Measurements from ENCODE around the gene ITPR3.
"Not testable (repeated sequence)": the region's sequence is repeated elsewhere in the genome, so short reads cannot be mapped to it uniquely, and the experiment has no call there.

Gene ITPR3

GRCh38 chr6:33616113-33616512, 5.0 kb upstream of the ITPR3 start:
- DNase-seq: no peak

DNA sequence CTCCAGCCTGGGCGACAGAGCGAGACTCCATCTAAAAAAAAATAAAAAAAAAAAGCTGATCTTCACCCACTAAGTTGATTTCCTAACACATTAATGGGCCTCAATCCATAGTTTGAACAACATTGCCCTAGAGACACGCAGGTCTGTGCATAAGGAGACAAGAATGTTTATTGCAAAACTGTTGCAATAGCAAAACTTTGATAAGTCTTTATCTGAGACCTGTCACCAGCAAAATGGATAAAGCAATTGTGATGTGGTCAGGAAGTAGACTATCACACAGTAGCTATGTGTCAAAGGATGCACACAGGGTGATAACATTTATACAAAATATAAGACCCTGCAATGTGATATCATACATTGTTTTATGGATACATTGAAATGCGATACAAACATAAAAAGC, 4.2 kb upstream of the ITPR3 start:
- no peak for DNase-seq

- no peak for DNase-seq
Observed at GRCh38 chr6:33619166-33619840, 1.8 kb upstream of the ITPR3 start.

GRCh38 chr6:33620158-33620855, 815 bp upstream of the ITPR3 start:
- DNase-seq: no peak

- no peak for DNase-seq
Observed at GRCh38 chr6:33621711-33622388, 728 bp downstream of the ITPR3 start.

- no peak for DNase-seq
Observed at GRCh38 chr6:33622456-33623431, 1.6 kb downstream of the ITPR3 start.

- no peak for DNase-seq
Observed at GRCh38 chr6:33623895-33624381, 2.8 kb downstream of the ITPR3 start.

- DNase-seq: no peak
Observed at GRCh38 chr6:33624856-33625255, 3.7 kb downstream of the ITPR3 start.

- no peak for DNase-seq
Observed at GRCh38 chr6:33627876-33628275, 6.8 kb downstream of the ITPR3 start.

DNA sequence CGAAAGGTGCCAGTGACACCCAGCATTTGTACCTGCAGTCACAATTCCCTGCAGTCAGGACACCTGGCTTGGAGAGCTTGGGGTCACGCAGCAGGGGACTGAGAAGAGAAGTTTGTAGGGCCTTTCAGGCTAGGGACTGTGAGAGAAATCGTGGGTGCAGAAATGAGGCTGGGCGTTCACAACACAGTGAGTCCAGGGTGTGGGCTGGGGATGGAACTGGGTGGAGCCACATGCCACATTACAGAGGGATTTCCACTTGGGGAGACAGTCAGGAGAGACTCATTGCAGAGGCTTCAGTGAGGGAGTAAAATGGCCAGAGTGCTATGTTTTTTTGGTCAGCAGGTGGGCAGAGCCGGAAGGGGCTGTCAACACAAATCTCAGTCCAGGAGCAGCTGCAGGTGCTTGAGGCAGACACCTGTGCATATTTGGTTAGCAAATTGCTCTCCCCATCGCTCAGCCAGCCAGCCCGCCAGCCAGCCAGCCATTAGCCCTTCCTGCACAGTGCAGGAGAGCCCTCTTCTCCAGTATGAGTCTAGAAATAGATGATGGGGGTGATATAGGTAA, 7.4 kb downstream of the ITPR3 start:
- DNase-seq: peak; percentile 54

GRCh38 chr6:33630014-33630413, 8.9 kb downstream of the ITPR3 start:
- DNase-seq: no peak

DNA sequence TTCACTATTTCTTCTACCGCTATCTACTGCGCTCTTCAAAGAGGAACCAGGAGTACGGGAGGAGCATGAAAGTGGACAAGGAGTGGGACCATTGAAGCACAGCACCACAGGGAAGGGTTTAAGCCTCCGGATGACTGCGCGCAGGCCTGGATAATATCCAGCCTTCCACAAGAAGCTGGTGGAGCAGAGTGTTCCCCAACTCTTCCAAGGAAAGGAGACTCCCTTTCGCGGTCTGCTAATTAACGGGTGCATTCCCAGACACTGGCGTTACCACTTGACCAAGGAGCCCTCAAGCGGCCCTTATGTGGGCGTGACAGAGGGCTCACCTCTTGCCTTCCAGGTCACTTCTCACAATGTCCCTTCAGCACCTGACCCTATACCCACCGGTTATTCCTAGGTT, 10.4 kb downstream of the ITPR3 start:
- DNase-seq: not testable (repeated sequence)

DNA sequence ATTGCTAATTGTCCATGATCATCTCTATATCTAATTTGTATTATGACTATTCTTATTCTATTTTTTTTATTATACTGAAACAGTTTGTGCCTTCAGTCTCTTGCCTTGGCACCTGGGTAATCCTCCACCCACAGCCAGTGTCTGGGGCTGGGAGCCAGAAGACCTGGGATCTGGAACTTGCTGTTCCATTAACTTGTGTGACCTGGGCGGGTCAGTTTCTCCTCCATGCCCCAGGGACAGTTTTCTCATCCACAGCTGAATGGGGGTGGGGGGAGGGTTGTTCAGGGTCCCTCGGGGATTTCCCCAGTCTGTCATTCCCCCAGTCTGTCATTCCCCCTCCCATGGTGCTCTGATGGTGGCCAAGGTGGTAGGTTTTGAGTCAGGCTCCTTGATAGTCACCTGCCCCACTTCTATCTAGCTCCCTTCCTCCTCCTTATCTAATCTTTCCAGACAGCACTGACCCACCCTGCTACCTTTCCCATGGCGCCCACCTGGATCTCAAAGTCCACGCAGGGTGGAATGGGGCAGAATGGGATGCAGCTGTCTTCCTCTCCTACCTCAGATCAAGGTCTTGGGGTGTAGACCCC, 10.9 kb downstream of the ITPR3 start:
- no peak for DNase-seq

GRCh38 chr6:33632558-33633039, 11.5 kb downstream of the ITPR3 start:
- no peak for DNase-seq

- no peak for DNase-seq
Observed at GRCh38 chr6:33633084-33633461, 12.0 kb downstream of the ITPR3 start.

GRCh38 chr6:33633462-33634158, 12.5 kb downstream of the ITPR3 start:
- DNase-seq: no peak

GRCh38 chr6:33634161-33634727, 13.1 kb downstream of the ITPR3 start:
- DNase-seq: no peak

DNA sequence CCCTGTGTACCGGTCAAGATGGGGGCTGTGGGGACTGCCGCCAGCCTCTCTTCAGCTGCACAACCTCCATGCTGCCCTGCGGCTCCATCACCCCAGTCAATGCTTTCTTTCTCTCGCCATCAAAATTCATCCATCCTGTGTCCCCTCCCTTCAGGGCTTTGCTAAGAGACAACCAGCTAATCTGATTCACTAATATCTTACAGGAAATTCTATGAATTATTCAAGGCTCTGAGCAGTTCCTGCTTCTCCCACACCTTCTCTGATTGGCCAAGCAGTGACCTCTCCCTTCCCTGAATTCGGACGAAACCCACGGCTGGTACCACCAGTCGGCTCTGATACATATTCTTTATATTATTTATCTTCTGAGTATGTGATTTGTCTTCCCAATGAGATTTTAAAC, 13.8 kb downstream of the ITPR3 start:
- no peak for DNase-seq

- DNase-seq: no peak
Observed at GRCh38 chr6:33636655-33637054, 15.5 kb downstream of the ITPR3 start.

DNA sequence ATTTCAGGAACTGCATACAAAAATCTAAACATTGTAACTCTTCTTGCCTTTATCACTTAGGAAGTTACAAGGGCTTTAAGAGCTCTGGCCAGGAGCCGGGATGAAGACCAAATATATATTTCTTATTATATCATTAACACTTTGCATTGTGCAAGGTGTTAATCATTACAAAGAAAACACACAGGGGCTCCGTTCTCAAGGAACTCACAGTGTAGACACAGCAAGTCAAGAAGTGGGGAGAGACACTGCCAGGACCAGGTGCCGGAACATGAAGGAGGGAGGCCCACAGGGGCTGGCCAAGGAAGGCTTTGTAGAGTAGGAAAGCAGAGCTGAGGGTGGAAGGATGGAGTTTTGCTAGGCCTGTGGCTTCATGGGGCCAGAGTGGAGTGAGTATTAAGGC, 17.4 kb downstream of the ITPR3 start:
- DNase-seq: no peak

DNA sequence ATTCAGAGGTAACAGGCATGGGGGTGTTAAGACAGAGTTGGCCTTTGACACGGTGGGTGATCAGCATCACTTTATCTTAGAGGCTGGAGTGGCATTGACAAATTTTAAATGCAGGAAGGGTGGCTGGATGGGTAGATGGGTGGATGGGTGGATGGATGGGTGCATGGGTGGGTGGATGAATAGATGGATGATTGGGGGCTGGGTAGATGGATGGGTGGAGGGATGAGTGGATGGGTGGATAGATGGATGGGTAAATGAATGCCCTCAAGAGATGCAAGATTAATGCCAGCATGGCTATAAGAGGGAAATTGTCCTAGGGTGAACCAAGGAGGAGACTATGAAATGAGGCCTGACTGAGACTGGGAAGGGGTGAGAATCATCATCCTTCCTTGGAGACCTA, 18.4 kb downstream of the ITPR3 start:
- DNase-seq: no peak

Measured in NCI-H526 treated with DMSO at 0.1 percent for 48 hours (cell line).